Left kidney (tissue), 2 donors: Measurements from ENCODE around the gene ALKBH7. TPM values are rescaled to one million over a fixed set of nuclear protein-coding genes. Genes with fewer than 3 reads are reported as not detected.
"Not testable (repeated sequence)": the region's sequence is repeated elsewhere in the genome, so short reads cannot be mapped to it uniquely, and the experiment has no call there.

Experiments
- DNase-seq: peaks from one replicate; pipeline ENCODE4 v3.0.0-alpha.2; 2013
- polyA plus RNA-seq: library from polyadenylated mRNA; unstranded; fragments of 120-200 nt; gene quantifications from one replicate; pipeline ENCODE4 v1.2.1, GENCODE V29; 2013; ENCODE audit not compliant: insufficient read length

ALKBH7 gene
- polyA plus RNA-seq, 1 donor: 35.1 TPM

DNA sequence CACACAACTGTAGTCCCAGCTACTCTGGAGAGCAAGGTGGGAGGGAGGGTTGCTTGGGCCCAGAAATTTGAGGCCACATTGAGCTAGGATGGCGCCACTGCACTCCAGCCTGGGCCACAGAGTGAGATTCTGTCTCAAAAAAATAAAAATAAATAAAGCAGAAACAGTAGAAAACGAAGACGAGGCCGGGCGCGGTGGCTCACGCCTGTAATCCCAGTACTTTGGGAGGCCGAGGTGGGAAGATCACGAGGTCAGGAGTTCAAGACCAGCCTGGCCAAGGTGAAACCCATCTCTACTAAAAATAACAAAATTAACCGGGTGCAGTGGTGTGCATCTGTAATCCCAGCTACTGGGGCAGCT is 11.8 kb upstream of the ALKBH7 start:
- DNase-seq: not testable (repeated sequence)

DNA sequence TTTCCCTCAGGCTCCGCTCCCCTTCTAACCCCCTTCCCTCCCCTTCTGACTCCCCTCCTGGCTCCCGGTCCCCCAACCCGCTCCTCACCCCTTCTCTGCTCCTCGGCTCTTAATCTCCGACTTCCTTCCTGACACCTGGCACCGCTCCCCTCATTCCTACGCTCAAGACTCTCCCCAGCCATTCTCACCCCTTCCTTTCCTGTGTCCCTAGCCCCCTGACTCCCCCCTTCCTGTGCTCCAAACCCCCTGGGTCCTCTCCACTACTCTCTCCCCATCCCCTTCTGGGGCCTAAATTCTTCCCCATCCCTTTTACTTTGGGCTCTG is 10.6 kb upstream of the ALKBH7 start:
- DNase-seq: no peak

DNA sequence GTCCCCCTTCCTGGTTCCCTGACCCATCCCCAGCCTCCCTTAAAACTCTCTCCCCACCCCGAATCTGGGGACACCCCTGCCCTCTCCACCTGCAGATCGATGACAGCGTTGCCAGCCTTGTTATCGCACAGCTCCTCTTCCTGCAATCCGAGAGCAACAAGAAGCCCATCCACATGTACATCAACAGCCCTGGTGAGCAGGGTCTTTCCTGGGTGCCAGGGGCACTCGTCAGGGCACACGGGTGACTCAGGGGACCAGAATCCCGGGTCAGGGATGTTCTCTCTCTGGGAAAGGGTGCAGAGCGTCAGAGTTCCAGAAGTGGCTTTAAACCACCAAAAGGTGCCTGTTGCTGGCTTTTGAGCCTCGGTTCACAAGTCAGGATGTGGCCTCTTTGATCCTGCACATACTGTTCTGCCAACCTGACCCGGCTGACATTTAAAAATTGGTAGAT is 10.2 kb upstream of the ALKBH7 start:
- no peak for DNase-seq

DNA sequence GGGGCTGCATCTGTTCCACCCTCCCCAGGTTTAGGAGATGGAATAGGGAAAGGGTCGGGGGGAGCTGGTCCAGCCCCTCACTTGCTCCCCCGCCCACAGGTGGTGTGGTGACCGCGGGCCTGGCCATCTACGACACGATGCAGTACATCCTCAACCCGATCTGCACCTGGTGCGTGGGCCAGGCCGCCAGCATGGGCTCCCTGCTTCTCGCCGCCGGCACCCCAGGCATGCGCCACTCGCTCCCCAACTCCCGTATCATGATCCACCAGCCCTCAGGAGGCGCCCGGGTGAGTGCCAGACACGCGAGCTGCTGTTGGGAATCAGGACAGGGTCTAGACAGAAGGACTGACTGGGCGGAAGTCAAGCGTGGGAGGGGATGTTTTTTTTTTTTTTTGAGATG is 8.2 kb upstream of the ALKBH7 start:
- no peak for DNase-seq

DNA sequence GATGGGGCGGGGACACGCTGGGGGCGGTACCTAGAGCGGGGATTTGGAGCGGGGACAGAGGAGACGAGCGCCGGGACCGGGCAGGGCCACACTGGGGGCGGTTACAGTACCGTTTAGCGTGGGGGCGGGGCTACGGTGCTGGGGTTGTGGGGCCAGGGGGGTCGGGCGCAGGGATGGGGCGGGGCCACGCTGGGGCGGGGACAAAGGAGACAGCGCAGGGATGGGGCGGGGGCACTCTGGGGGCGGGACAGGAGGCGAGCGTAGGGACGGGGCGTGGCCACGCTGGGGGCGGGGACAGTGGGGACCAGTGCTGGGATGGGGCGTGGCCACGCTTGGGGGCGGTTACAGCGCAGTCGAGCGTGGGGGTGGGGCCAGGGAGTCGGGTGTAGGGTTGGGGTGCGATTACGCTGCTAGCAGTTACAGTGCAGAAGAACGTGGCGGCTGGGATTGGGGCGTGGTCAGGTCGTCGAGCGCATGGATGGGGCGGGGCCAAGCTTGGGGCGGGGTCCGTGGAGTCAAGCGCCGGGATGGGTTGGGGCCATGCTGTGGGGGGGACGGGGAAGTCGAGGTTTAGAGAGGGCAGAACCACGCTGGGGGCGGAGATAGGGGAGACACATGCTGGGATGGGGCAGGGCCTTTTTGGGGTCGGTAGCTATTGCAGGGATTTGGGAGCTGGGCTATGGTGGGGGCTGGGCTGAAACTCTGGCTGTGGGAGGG is 660 bp downstream of the ALKBH7 start:
- peak; percentile 95 for DNase-seq

DNA sequence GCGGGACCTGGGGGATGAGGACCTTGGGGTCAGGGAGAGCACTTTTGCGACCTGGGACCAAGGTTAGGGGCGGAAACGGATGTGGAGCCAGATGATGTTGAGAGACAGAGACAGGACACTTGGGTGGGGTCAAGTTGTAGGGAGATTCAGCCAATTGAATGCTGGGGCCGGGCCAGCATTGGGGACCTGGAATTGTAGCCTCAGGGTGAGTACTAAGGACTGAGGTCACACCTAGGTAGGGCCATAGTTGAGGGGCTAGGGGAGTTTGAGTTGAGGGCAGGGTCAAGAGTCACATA is 1.2 kb downstream of the ALKBH7 start:
- DNase-seq: no peak

DNA sequence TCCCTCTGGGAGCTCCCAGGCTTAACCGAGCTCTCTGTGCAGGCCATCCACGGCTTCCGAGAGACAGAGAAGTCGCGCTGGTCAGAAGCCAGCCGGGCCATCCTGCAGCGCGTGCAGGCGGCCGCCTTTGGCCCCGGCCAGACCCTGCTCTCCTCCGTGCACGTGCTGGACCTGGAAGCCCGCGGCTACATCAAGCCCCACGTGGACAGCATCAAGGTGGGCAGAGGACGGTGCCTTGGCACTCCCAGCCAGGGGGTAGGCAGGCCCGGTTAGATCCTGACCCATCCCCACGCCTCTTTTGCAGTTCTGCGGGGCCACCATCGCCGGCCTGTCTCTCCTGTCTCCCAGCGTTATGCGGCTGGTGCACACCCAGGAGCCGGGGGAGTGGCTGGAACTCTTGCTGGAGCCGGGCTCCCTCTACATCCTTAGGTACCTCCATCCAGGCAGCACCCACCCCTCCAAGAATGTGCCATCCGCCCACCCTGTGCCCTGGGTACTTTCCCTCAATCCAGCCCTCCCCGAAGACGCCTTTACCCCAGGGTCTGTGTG is 1.6 kb downstream of the ALKBH7 start:
- no peak for DNase-seq

DNA sequence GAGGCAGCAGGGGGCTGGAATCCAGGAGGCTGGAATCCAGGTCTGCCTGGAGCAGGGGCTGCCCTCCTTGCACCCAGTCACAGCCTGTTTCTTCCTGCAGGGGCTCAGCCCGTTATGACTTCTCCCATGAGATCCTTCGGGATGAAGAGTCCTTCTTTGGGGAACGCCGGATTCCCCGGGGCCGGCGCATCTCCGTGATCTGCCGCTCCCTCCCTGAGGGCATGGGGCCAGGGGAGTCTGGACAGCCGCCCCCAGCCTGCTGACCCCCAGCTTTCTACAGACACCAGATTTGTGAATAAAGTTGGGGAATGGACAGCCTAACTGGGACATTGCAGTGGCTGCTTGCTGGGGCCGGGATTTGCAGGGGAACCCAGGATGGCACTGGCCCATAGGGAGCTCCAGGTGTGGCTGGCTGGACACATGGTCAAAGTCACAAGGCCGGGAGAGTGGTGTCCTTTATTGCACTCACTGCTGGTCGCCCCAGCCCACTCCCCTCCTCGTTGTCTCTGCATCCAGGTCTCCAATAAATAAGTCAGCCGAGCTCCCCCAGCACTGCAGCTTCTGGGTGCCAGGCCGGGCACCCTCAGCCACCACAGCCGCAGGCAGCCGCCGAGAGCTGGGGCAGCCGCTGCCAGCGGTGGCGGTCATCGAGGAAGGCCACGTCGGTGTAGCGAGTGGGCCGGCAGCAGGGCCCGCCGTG is 2.3 kb downstream of the ALKBH7 start:
- DNase-seq: no peak

DNA sequence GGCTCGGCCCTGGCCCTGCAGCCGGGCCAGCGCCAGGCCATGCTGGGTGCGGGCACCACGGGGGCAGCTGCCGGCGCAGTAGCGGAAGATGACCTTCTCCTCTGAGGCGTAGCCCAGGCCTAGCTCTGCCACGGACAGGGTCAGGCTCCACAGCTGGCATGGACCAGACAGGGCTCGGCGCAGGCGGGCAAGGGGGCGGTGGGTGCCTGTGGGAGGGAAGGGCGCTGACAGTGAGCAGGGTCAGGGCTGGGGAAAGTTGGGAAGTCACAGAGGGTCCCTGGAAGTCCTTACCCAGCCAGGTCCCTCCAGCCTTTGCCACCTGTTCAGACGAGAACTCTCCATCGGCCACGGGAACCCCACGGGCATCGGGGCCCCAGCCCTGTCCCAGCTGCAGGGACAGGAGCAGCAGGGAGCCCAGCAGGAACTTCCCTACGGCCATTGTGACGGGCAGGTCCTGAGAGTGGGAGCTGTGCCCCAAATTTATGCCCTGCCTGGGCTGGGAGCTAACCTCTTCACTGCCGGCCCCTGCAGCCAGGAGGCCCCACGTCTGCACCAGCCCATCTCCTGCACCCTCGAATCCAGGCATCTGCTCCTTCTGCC is 2.9 kb downstream of the ALKBH7 start, which contains the start of gene PSPN:
TSS of gene PSPN (minus strand) at position 523 of the 600 bp plus-strand sequence. CDS start at position 439, 84 bp downstream.
- no peak for DNase-seq

DNA sequence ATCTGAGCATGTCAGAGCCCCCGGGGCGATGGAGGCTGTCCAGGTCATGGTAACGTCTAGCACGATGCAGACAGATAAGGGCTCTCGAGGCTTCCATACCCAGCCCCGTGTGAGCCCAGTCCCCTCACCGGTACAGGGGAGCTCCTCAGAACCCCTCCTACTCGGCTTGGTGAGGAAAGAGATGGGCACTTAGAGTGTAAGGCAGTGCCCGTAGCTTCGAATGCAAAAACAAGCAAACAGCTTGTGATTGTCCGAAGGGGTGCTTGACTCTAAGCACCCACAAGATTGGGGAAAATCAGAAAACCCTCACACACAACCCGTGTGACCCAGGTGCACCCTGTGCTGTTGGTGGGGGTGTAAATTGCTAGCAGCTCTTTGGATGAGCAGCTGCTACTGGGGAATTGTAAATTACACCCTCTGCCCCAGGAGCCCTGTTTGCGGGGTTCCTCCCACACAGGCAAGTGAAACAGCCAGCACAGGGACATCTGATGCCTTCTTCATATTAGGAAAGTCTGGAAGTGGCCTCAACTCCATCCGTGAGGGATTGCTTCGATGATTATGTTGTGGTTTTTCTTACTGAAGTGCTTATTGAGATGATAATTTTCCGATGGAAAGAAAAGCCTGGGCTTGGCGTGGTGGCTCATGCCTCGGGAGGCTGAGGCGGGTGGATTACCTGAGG is 4.1 kb downstream of the ALKBH7 start:
- DNase-seq: no peak

DNA sequence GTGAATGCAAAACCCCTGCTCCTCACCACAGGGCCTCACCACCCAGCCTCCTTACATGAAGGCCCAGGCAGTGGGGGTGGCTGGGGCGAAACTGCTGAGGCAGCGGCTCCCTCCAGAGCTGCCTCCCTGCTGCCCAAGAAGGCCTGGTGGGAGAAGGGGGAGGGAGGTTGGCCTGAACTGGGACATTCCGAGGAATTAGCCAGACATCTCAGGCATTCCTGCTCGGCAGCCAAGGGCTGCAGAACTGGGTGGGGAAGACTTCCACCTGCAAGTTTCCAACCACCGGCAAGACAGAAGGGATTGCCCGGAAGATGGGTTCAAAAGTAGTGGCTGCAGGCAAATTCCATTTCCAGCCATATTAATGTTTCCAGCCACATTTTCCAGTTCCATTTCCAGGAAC is 5.4 kb downstream of the ALKBH7 start:
- DNase-seq: no peak

DNA sequence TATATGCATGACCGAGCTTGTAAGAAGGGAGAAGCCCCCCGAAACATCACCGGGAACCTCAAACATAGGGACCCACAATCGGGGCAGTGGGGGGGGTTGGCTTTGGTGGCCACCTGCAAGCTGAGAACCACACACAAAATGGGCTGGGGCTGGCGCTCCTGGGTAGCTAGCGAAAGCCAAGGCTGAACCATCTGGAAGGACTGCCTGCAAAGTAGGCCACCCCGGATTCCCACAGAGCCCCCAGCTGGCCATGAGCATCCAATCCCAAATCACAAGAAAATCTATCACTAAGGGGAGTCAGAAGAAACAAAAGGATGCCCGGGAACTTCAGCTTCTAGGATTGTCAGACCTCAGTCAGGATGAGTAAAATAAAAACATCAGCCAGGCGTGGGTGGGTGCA is 5.9 kb downstream of the ALKBH7 start:
- DNase-seq: no peak

DNA sequence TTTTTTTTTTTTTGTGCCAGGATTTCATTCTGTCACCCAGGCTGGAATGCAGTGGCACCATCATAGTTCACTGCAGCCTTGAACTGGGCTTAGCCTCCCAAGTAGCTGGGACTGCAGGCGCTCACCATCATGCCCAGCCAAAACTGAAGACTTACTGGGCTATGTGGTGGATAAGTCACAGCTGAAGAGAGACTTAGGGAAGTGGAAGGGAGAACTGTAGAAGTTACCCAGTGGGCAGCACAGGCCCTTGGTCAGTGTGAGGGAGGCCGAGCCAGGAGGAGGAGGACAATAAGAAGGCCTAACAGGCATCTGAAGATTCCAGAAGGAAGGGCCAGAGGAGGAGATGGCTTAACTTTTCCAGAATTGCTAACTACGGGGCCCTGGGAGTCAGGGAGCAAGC is 7.2 kb downstream of the ALKBH7 start:
- DNase-seq: no peak

DNA sequence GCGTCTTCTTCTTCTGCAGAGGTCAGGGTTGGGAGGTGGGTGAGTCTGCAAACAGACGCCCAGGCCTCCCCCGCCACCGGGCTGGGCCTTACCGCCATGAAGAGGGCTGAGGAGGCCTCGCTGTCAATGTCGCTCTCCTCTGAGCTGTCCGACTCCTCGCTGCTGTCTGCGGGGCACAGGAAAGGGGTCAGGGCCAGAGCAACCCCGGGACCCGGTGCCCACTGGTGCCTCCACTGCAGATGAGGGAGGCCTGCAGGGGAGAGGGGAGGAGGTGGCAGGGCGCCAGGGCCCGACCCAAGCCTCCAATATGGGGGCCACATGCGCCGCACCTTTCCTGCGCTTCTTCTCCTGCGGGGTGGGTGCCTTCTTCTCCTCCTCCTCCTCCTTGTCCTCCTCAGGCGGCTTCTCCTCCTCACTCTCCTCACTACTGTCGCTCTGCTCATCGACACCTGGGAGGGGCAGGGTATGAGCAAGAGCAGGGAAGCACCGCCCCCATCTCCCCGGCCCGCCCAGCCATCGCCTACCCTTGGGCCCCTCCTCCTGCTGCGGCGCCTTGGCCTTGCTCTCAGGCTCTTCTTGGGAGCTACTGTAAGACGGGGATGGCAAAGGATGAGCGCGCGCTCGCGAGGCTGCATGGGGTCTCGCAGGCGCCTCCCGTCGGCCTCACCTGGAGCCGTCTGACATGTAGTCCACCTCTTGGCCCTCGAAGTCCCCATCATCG is 8.6 kb downstream of the ALKBH7 start:
- DNase-seq: no peak

DNA sequence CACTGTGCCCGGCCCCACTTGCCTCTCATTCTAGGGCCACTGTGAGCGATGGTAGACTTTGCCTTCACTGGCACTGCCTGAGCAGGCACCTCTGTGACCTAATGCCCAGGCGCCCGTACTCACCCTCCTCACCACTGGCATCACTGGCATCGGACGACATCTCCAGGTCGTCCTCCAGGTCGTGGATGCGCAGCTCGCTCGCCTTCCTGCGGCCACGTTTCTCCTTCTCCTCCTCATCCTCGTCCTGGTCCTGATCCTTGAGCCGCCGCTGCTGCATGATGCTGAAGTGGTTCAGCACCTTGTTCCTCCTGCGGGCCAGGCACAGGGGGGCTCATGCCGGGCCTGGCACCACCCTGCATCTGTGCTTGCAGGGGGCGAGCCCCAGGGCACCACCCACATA is 10.6 kb downstream of the ALKBH7 start:
- DNase-seq: no peak

DNA sequence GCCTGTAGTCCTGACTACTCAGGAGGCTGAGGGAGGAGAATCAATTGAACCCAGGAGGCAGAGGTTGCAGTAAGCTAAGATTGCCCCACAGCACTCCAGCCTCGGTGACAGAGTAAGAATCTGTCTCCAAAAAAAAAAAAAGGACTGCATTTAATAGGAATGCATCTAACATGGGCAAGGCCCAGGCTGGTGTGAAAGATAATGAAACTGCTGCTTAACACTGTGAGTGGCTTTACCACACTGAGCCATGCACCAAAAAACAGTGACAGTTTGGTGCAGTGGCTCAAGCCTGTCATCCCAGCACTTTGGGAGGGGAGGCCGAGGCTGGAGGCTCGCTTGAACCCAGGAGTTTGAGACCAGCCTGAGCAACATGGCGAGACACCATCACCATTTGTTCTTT is 11.8 kb downstream of the ALKBH7 start:
- no peak for DNase-seq

DNA sequence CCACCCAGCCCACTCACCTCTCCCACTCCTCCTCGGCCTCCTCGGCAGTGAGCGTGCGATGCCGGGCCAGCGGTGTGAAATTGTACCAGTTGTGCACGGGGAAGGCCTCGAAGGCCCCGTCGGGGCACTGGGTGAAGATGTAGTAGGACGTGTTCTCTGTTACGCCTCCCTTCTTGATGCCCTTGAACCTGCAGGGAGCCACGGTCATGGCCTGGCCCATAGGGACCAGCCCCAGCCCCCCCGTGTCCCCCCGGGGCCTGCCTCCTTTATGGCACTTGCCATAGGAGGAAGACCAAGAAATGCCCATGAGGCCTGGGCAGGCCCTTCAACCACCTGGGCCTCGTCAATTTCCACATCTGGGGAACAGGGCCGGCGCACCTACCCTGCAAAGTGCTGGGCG is 14.8 kb downstream of the ALKBH7 start:
- no peak for DNase-seq

DNA sequence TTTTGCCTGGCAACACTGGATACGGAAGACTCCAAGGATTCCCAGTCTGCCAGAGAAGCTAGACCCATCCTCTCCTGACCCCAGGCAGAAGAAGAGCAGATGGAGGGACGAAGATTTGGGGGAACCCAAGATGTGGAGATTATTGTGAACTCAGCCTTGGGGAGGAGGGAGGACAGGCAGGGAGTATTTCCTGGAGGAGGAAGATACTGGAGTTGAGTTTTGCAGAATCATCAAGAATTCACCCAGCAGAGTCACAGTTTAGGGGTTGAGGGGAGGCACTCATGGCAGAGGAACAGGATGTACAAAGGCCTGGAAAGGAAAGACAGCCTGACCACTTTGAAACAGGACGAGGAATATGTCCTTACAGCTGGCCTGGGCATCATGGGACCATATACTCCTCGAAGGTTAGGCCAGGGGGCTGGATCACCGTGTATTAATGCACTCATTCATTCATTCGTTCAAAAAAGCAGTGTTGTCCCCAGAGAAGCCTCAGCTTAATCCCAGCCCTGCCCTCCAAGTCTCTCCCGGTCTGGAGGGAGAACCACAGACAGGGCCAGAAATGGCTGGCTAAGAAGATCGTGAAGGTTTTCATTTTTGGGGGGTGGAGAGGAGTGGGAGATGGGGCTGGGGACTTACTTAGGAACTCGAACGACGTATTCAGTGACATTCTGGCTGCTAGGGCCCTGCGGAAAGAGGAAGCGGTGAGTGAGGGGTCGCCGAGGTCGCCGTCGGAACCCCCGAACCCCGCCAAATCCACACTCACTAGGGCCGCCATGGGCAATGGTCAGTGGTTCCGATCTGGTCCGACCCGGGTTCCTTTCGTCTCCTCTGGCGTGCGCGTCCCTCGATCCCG is 19.9 kb downstream of the ALKBH7 start:
- no peak for DNase-seq

DNA sequence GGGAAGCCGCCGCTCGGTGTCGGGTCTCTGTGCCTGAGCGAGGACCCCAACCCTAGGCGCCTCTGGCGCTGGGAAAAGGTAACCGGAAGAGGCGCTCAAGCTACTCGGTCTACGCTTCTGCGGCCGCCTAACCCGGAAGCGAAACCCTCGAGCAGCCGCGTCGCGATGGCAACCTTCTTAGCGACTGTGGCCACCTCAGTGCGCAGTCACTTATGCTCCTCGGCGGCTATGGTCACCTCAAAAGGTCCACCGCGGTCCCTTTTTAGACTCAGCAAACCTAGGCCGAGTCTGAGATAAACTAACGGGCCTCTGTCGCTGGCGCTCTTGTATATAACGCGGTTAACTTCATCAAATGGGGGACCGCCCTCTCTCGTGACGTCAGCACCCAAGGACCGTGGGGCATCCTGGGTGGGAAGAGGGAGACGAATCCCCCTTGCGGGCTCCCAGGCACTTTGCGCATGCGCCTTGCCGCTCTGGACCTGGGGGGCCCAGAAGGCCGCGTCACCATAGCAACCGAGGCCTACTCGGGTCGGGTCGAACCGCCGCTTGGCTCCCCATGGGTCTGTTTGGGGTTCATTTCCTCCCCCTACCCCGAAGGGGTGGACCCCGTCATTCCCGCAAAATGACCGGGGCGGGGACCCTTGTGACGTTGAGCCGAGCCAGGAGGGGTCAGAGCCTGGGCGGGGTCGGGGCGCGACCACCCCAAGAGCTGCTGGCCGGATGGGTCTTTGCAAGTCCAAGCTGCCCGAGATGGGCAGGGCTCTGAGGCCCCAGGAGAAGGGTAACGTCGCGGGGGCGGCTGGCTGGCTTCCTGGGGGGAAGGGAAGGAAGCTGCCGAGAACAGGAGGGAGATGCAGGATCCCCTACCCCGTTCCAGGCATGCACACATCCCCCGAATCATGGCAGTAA is 20.7 kb downstream of the ALKBH7 start, which contains the start of gene GTF2F1:
TSS of gene GTF2F1 (minus strand) at position 91 of the 909 bp plus-strand sequence. CDS start 169 bp downstream, outside the sequence.
- DNase-seq: peak; percentile 98

DNA sequence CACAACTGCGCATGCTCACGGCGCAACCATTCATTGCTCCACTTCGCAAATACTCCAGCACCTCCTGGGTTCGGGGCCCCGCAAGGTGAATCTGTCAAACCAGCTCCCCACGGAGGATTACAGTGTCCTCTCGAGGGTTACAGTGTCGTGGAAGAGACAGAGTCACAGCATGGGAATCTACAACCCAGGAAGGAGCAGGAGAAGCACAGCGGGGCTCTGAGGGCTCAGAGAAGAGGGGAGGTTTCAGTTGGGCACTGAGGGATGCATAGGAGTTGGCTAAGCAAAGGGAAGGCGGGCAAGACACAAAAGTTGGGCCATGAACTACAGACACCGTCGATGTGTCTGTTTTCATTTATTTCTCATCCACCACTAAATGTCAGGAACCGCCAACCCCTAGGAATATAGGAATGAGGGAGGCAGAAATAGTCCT is 21.4 kb downstream of the ALKBH7 start:
- no peak for DNase-seq
